Immature natural killer cell (primary cell): ENCODE measurements around the gene MARCKSL1. TPM values are rescaled to one million over a fixed set of nuclear protein-coding genes. Genes with fewer than 3 reads are reported as not detected.

Experiments used
- DNase-seq, 3 donors: peaks; one replicate each; pipeline ENCODE4 v3.0.0; 2022; ENCODE audit warnings: mixed read lengths in 1 of 3
- H3K27ac Mint-ChIP-seq, 6 donors: one replicate each; pipeline ENCODE4 v1.8.0; 2020; ENCODE audit warnings: mixed read lengths in 6 of 6, mild to moderate bottlenecking in 5 of 6, inconsistent platforms in 4 of 6, moderate library complexity in 3 of 6
- H3K27me3 Mint-ChIP-seq, 3 donors: one replicate each; pipeline ENCODE4 v1.8.0; 2020 to 2021; ENCODE audit warnings: low read depth in 3 of 3, mild to moderate bottlenecking in 3 of 3, mixed read lengths in 3 of 3, moderate library complexity in 3 of 3, inconsistent platforms in 1 of 3
- H3K36me3 Mint-ChIP-seq, 3 donors: one replicate each; pipeline ENCODE4 v1.8.0; 2020; ENCODE audit warnings: mixed read lengths in 3 of 3, inconsistent platforms in 2 of 3, mild to moderate bottlenecking in 2 of 3
- H3K4me1 Mint-ChIP-seq, 2 donors: one replicate each; pipeline ENCODE4 v1.8.0; 2020; ENCODE audit warnings: inconsistent platforms in 2 of 2, mild to moderate bottlenecking in 2 of 2, mixed read lengths in 2 of 2, moderate library complexity in 1 of 2
- H3K4me3 Mint-ChIP-seq, 5 donors: one replicate each; pipeline ENCODE4 v1.8.0; 2020; ENCODE audit warnings: mild to moderate bottlenecking in 5 of 5, mixed read lengths in 5 of 5, inconsistent platforms in 3 of 5, moderate library complexity in 3 of 5
- H3K9me3 Mint-ChIP-seq, 6 donors: one replicate each; pipeline ENCODE4 v1.8.0; 2020; ENCODE audit warnings: mild to moderate bottlenecking in 6 of 6, mixed read lengths in 6 of 6, inconsistent platforms in 4 of 6, moderate library complexity in 3 of 6
- polyA plus RNA-seq, 3 donors: library from polyadenylated mRNA; unstranded; fragments of 300-500 nt; fragmentation: Illumina TruSeq; gene quantifications; one replicate each; pipeline ENCODE4 v1.2.3, GENCODE V29; 2021

MARCKSL1 gene
- polyA plus RNA-seq, 3 donors from 2014 or later = 20.5 to 46.9 (median 27.7) TPM

GRCh38 chr1:32349211-32349708, 13.2 kb upstream of the MARCKSL1 start:
- Mint-ChIP-seq H3K9me3 (peaks cover 0 to 2% (median 0%) of the 10 kb centered on the region in 6 donors), H3K36me3 (peaks cover 0 to 4% (median 0%) of the 10 kb centered on the region in 3 donors), H3K27me3 (peaks cover 4 to 9% (median 6%) of the 10 kb centered on the region in 3 donors), H3K4me3 (peak overlapping the region in 3 of 5 donors; percentile 17 to 38 (median 22)), H3K27ac (peak overlapping the region; percentile 10 to 74 (median 32)), H3K4me1 (peaks cover 44 to 46% of the 10 kb centered on the region in 2 donors)
- DNase-seq = no peak

- peaks cover 2 to 9% (median 6%) of the 10 kb centered on the region in 3 donors for H3K27me3 Mint-ChIP-seq
- DNase-seq = no peak
- H3K4me3 Mint-ChIP-seq = no peak overlapping the region
- H3K27ac Mint-ChIP-seq = peak overlapping the region in 1 of 6 donors; percentile 13
- H3K9me3 Mint-ChIP-seq = peaks cover 0 to 2% (median 0%) of the 10 kb centered on the region in 6 donors
- H3K4me1 Mint-ChIP-seq = peaks cover 36 to 37% of the 10 kb centered on the region in 2 donors
- H3K36me3 Mint-ChIP-seq = peaks cover 0 to 4% (median 0%) of the 10 kb centered on the region in 3 donors
Measured at GRCh38 chr1:32346532-32347157, 10.6 kb upstream of the MARCKSL1 start.

GRCh38 chr1:32345289-32345827, 9.3 kb upstream of the MARCKSL1 start:
- peaks cover 2 to 5% (median 2%) of the 10 kb centered on the region in 3 donors for H3K27me3 Mint-ChIP-seq
- no peak overlapping the region for H3K27ac Mint-ChIP-seq
- peaks cover 28 to 29% of the 10 kb centered on the region in 2 donors for H3K4me1 Mint-ChIP-seq
- H3K36me3 Mint-ChIP-seq = peaks cover 0 to 4% (median 0%) of the 10 kb centered on the region in 3 donors
- no peak for DNase-seq
- peaks cover 0 to 2% (median 0%) of the 10 kb centered on the region in 6 donors for H3K9me3 Mint-ChIP-seq
- H3K4me3 Mint-ChIP-seq = no peak overlapping the region

- Mint-ChIP-seq H3K4me3 (peak overlapping the region in 1 of 5 donors; percentile 26), H3K27me3 (peaks cover 2% of the 10 kb centered on the region in 3 donors), H3K27ac (peak overlapping the region in 1 of 6 donors; percentile 76), H3K9me3 (peaks cover 0 to 2% (median 0%) of the 10 kb centered on the region in 6 donors), H3K36me3 (peaks cover 0 to 4% (median 0%) of the 10 kb centered on the region in 3 donors), H3K4me1 (peaks cover 14 to 17% of the 10 kb centered on the region in 2 donors)
- no peak for DNase-seq
Measured at GRCh38 chr1:32342704-32343103, 6.7 kb upstream of the MARCKSL1 start.

- DNase-seq = no peak
- Mint-ChIP-seq H3K9me3 (peaks cover 0 to 2% (median 0%) of the 10 kb centered on the region in 6 donors), H3K4me1 (peaks cover 22 to 24% of the 10 kb centered on the region in 2 donors), H3K27ac (no peak overlapping the region), H3K27me3 (peaks cover 2 to 7% (median 4%) of the 10 kb centered on the region in 3 donors), H3K4me3 (no peak overlapping the region), H3K36me3 (peaks cover 0 to 4% (median 0%) of the 10 kb centered on the region in 3 donors)
Measured at GRCh38 chr1:32341971-32342370, 5.9 kb upstream of the MARCKSL1 start.

GRCh38 chr1:32341186-32341757, 5.2 kb upstream of the MARCKSL1 start:
- peaks cover 2 to 10% (median 5%) of the 10 kb centered on the region in 3 donors for H3K27me3 Mint-ChIP-seq
- no peaks in the 10 kb centered on the region for H3K36me3 Mint-ChIP-seq
- no peak overlapping the region for H3K27ac Mint-ChIP-seq

GRCh38 chr1:32339363-32339978, 3.4 kb upstream of the MARCKSL1 start:
- H3K4me3 Mint-ChIP-seq = no peak overlapping the region
- H3K36me3 Mint-ChIP-seq = no peaks in the 10 kb centered on the region
- H3K9me3 Mint-ChIP-seq = no peaks in the 10 kb centered on the region
- no peak for DNase-seq
- peaks cover 30 to 34% of the 10 kb centered on the region in 2 donors for H3K4me1 Mint-ChIP-seq
- peaks cover 2 to 14% (median 2%) of the 10 kb centered on the region in 3 donors for H3K27me3 Mint-ChIP-seq
- H3K27ac Mint-ChIP-seq = peak overlapping the region in 2 of 6 donors; percentile 7 to 19

More at GRCh38 chr1:32341186-32341757, 5.2 kb upstream of the MARCKSL1 start:
- Mint-ChIP-seq H3K4me1 (peaks cover 25 to 27% of the 10 kb centered on the region in 2 donors), H3K4me3 (no peak overlapping the region), H3K9me3 (peaks cover 0 to 2% (median 0%) of the 10 kb centered on the region in 6 donors)
- no peak for DNase-seq

- DNase-seq = no peak
- peak overlapping the region in 2 of 5 donors; percentile 12 to 45 for H3K4me3 Mint-ChIP-seq
- H3K4me1 Mint-ChIP-seq = peaks cover 36 to 42% of the 10 kb centered on the region in 2 donors
- peaks cover 0 to 1% (median under 1%) of the 10 kb centered on the region in 3 donors for H3K36me3 Mint-ChIP-seq
- peaks cover 2 to 15% (median 2%) of the 10 kb centered on the region in 3 donors for H3K27me3 Mint-ChIP-seq
- H3K9me3 Mint-ChIP-seq = no peaks in the 10 kb centered on the region
- H3K27ac Mint-ChIP-seq = peak overlapping the region in 3 of 6 donors; percentile 51 to 62 (median 54)
Measured at GRCh38 chr1:32338637-32339145, 2.7 kb upstream of the MARCKSL1 start.

- Mint-ChIP-seq H3K9me3 (no peaks in the 10 kb centered on the region), H3K4me1 (peaks cover 39 to 46% of the 10 kb centered on the region in 2 donors), H3K4me3 (peak overlapping the region; percentile 30 to 79 (median 44)), H3K36me3 (peaks cover 0 to 6% (median 5%) of the 10 kb centered on the region in 3 donors), H3K27ac (peak overlapping the region in 5 of 6 donors; percentile 32 to 82 (median 54)), H3K27me3 (peaks cover 2 to 15% (median 2%) of the 10 kb centered on the region in 3 donors)
- DNase-seq = peak; percentile 50 to 53 (median 50)
Measured at GRCh38 chr1:32337855-32338636, 2.0 kb upstream of the MARCKSL1 start.

GRCh38 chr1:32336963-32337675, 1.1 kb upstream of the MARCKSL1 start:
- peaks cover 35 to 42% of the 10 kb centered on the region in 2 donors for H3K4me1 Mint-ChIP-seq
- H3K4me3 Mint-ChIP-seq = peak overlapping the region; percentile 37 to 79 (median 51)
- H3K36me3 Mint-ChIP-seq = peaks cover 0 to 10% (median 5%) of the 10 kb centered on the region in 3 donors
- H3K27me3 Mint-ChIP-seq = peaks cover 2 to 15% (median 2%) of the 10 kb centered on the region in 3 donors
- H3K9me3 Mint-ChIP-seq = no peaks in the 10 kb centered on the region
- DNase-seq = peak; percentile 61 to 74 (median 64)
- peak overlapping the region in 4 of 6 donors; percentile 28 to 82 (median 53) for H3K27ac Mint-ChIP-seq

- Mint-ChIP-seq H3K27ac (peak overlapping the region in 4 of 6 donors; percentile 21 to 71 (median 24)), H3K36me3 (peaks cover 4 to 16% (median 5%) of the 10 kb centered on the region in 3 donors), H3K4me3 (peak overlapping the region; percentile 44 to 79 (median 53)), H3K4me1 (peaks cover 35 to 42% of the 10 kb centered on the region in 2 donors), H3K9me3 (no peaks in the 10 kb centered on the region), H3K27me3 (peaks cover 2 to 15% (median 2%) of the 10 kb centered on the region in 3 donors)
- DNase-seq = no peak
Measured at GRCh38 chr1:32336591-32336932, 529 bp upstream of the MARCKSL1 start.

- Mint-ChIP-seq H3K36me3 (peaks cover 13 to 27% (median 13%) of the 10 kb centered on the region in 3 donors), H3K27ac (no peak overlapping the region), H3K27me3 (peaks cover 2 to 15% (median 2%) of the 10 kb centered on the region in 3 donors), H3K4me3 (peak overlapping the region; percentile 84 to 88 (median 87)), H3K9me3 (no peaks in the 10 kb centered on the region), H3K4me1 (peaks cover 35 to 42% of the 10 kb centered on the region in 2 donors)
- DNase-seq = no peak
Measured at GRCh38 chr1:32335535-32335789, 571 bp downstream of the MARCKSL1 start.
